Brain microvascular endothelial cell (primary cell): ENCODE measurements around the gene CAPN11.

Source experiments
- DNase-seq: peaks from one replicate; pipeline ENCODE4 v3.0.0-alpha.2; 2020
- H3K27ac ChIP-seq: fragments of 250-450 bp; sonication (Bioruptor Pico); 2 replicates; pipeline ENCODE4 v1.5.1; 2020; ENCODE audit warnings: mild to moderate bottlenecking, moderate library complexity
- H3K27me3 ChIP-seq: fragments of 250-450 bp; sonication (Bioruptor Pico); replicated peaks from 2 replicates; pipeline ENCODE4 v1.5.1; 2020; ENCODE audit warnings: mild to moderate bottlenecking
- H3K36me3 ChIP-seq: fragments of 250-450 bp; sonication (Bioruptor Pico); replicated peaks from 2 replicates; pipeline ENCODE4 v1.5.1; 2020; ENCODE audit warnings: mild to moderate bottlenecking
- H3K4me3 ChIP-seq: 2 replicates; pipeline ENCODE4 v1.5.1; 2011; ENCODE audit warnings: low read depth, mild to moderate bottlenecking, control low read depth, low read length, moderate library complexity
- CTCF ChIP-seq: IDR thresholded peaks from 2 replicates; pipeline ENCODE4 v1.5.1; 2011; ENCODE audit warnings: low read depth, mild to moderate bottlenecking, moderate library complexity, low read length, control low read depth, inconsistent platforms; ENCODE audit errors: missing control alignments
- in situ Hi-C: cut with HindIII; loops from 2 replicates; pipeline ENCODE4 v1.10.0; 2017; ENCODE audit warnings: low sequenced_read_pairs, low pct_ligation_motif_present

Gene CAPN11

GRCh38 chr6:44172731-44173500 lies 14.3 kb downstream of the CAPN11 start:
- Histone ChIP-seq H3K4me3 (no peak overlapping the region), H3K27ac (no peak overlapping the region), H3K27me3 (peaks cover 5% of the 10 kb centered on the region), H3K36me3 (no peaks in the 10 kb centered on the region)
- in situ Hi-C loops: no loop called here
- peak; percentile 94 for TF ChIP-seq CTCF
- DNase-seq: peak; percentile 72

- Histone ChIP-seq H3K4me3 (no peak overlapping the region), H3K36me3 (no peaks in the 10 kb centered on the region), H3K27me3 (no peaks in the 10 kb centered on the region), H3K27ac (no peak overlapping the region)
- DNase-seq: no peak
- TF ChIP-seq CTCF: no peak
- in situ Hi-C loops: no loop called here
These were observed 17.6 kb downstream of the CAPN11 start for GRCh38 chr6:44176130-44176761.

- Histone ChIP-seq H3K4me3 (no peak overlapping the region), H3K27ac (no peak overlapping the region), H3K36me3 (no peaks in the 10 kb centered on the region), H3K27me3 (no peaks in the 10 kb centered on the region)
- no peak for TF ChIP-seq CTCF
- in situ Hi-C loops: no loop called here
- DNase-seq: no peak
These were observed 18.3 kb downstream of the CAPN11 start for GRCh38 chr6:44176762-44177509.

- in situ Hi-C loops: no loop called here
- Histone ChIP-seq H3K36me3 (no peaks in the 10 kb centered on the region), H3K27ac (peak overlapping the region; percentile 44), H3K4me3 (no peak overlapping the region), H3K27me3 (no peaks in the 10 kb centered on the region)
- DNase-seq: peak; percentile 86
- TF ChIP-seq CTCF: no peak
These were observed 19.2 kb downstream of the CAPN11 start for GRCh38 chr6:44177691-44178423.

- no peak for DNase-seq
- Histone ChIP-seq H3K36me3 (no peaks in the 10 kb centered on the region), H3K27me3 (no peaks in the 10 kb centered on the region), H3K27ac (peak overlapping the region; percentile 35), H3K4me3 (no peak overlapping the region)
- in situ Hi-C loops: no loop called here
- no peak for TF ChIP-seq CTCF
These were observed 19.9 kb downstream of the CAPN11 start for GRCh38 chr6:44178424-44179071.
